ENCODE results near the gene KDM6A.
"Not testable (repeated sequence)": the region's sequence is repeated elsewhere in the genome, so short reads cannot be mapped to it uniquely, and the experiment has no call there.

Gene KDM6A

DNA sequence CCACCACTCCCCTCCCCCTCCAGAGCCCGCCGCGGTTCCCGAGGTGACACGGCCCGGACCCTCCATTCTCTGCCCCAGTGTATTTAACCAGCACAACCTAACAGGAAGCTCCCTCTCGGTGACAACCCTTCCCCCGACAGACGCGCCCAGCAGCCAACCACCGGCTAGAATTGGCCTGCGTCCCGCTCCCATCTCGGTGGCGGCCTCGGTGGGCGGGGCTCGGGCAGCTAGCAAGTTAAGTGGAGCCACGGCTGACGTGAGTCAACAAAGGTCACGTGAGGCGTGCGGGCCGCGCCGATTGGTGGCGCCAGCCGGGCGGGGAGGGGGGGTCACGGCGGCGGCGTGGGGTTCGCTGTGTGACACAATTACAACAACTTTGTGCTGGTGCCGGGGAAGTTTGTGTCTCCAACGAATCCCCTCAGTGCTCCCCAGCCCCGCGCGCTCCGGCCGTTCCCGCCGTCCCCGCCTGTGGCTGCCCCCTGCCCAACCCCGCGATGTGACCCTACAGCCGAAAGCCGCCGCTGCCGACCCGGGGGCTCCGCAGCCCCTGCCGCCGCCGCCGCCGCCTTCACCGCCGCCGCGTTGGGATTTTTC is at the start of gene KDM6A:
Gene KDM6A, plus strand, starts transcription at position 368 of the 594 bp plus-strand sequence. CDS start 364 bp downstream, outside the sequence.
- peak; percentile 97 for DNase-seq

DNA sequence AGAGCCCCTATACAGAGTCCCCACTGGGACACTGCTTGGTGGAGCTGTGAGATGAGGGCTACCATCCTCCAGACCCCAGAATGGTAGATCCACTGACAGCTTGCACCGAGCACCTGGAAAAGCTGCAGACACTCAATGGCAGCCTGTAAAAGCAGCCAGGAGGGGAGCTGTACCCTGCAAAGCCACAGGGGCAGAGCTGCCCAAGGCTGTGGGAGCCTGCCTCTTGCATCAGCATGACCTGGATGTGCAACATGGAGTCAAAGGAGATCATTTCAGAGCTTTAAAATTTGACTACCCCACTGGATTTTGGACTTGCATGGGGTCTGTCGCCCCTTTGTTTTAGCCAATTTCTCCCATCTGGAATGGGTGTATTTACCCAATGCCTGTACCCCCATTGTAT is 49.8 kb upstream of the KDM6A start:
- not testable (repeated sequence) for DNase-seq

DNA sequence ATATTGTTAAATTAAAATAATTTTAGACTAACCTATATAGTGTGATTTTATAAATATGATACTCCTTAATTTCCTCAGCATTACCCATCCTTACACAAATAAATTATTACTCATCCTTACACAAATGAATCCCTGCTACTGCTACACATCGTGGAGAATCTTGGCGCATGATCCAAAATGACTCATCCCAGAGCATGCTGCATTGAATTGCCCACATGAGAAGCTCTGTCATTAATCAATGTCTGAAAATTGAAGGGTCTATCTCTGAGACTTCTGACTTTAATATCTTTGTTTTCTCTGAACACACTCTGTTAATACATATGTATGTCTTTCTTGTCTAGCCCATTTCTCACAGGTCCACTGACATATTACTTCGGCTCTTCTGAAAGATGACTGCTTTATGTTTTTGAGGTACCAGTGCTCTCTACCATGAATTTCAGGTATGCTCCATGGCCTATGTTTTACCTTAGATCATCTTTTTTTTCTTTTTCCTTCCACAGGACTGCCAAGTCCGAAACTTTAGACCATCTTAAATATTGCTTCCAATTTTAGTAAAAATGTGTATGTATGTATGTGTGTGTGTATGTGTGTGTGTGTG is 44.9 kb upstream of the KDM6A start:
- DNase-seq = no peak

DNA sequence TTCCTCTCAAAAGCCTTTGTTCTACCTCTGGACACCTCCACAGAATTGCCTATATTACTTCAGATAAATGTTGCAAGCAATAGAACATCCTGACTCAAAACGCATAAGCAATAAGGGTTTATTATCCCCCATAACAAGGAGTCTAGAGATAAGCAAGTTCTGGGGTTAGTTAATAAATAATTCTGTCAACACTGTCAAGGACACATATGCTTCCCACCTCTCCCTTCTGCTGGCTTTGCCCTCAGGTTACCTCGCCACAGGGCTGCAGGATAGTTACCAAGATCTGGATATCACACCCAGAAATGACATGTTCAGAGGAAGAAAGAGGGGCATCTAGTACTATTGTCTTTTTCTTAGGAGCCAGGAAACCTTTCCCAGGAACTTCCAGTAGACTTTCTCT is 43.2 kb upstream of the KDM6A start:
- no peak for DNase-seq

- no peak for DNase-seq
Observed at GRCh38 chrX:44842550-44843317, 30.3 kb upstream of the KDM6A start.

DNA sequence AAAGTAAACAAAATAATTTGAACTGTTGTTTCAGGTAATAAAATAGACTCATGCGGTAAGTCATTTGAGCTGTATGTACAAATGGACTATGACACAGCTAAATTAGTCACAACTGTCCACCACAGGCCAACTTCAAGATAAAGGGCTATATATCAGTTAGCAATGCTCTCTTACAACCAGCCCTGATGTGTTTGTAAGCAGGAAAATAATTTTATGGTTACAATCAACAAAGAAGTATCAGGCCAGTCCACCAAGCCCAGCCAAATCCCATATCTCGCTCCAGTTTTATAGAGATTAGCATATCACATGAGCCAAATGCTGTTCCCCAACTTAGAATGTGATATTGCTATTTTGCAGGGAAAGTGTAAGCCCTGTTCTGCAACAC is 29.7 kb upstream of the KDM6A start:
- DNase-seq = no peak

DNA sequence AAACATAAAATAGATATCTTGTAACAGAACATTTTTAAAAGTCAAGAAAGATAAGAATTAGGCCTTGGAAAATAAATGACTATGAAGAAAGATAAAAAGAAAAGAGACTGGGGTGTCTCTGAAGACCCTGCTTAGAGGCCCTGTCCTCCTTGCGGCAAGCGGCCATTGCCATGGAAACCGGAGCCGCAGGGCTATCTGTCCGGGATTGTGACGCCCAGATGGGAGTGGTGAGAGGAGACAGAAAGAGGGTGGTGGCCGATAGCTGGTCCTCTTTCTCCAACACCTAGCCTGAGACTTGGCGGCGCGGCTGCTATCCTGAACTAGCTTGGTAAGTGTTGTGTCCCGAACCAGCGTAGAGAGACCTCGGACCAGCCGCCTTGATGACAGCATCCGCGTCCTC is 29.2 kb upstream of the KDM6A start, which contains the start of gene DUSP21:
Gene DUSP21, plus strand, starts transcription at position 269 of the 400 bp plus-strand sequence. Its CDS starts 112 bp downstream, at position 381.
- DNase-seq = no peak

- DNase-seq = no peak
Observed at GRCh38 chrX:44844204-44844603, 28.8 kb upstream of the KDM6A start.

- not testable (repeated sequence) for DNase-seq
Observed at GRCh38 chrX:44850891-44851290, 22.1 kb upstream of the KDM6A start.

- DNase-seq = no peak
Observed at GRCh38 chrX:44871114-44871645, 1.8 kb upstream of the KDM6A start.

DNA sequence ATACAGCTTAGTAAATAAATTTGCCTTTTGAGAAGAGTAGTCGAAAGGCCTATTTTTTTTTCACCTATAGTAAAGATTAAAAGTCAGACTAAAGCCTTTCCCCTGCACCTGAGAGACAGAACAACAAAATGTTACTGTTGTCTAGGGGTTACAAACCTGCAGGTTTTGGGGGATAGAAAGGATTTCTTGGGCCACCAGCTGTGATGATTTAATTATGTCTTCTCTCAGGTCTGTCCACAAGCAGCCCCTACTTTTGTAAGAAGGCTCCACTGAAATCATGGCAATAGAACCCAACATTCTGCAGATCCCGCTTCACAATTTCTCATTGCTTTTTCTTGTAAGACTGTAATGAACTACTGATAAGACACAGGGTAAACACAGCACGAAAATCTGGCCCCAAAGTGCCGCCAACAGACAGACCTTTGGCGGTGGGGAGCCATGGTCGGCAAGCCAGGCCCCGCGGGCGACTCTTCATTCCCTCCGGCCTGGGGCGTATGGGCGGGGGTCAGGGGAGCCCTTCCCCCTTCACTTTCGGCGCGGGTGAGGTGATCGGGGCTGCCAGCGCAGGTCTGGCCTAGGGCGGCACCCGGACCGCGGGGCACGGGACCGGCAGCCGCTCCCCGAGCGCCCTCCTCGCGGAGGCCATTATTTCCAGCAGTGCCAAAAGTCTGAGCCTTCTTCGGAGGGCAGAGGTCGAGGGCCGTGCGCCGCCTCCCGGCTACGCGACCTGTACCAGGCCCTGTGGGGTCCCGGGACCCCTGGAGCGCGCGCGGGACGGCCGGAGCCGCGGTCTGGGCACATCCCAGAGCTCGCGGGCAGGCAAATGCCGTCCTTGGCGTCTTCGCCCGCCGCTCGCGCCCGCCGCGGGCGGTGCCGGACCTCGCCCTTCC is 812 bp upstream of the KDM6A start:
- peak; percentile 44 for DNase-seq

DNA sequence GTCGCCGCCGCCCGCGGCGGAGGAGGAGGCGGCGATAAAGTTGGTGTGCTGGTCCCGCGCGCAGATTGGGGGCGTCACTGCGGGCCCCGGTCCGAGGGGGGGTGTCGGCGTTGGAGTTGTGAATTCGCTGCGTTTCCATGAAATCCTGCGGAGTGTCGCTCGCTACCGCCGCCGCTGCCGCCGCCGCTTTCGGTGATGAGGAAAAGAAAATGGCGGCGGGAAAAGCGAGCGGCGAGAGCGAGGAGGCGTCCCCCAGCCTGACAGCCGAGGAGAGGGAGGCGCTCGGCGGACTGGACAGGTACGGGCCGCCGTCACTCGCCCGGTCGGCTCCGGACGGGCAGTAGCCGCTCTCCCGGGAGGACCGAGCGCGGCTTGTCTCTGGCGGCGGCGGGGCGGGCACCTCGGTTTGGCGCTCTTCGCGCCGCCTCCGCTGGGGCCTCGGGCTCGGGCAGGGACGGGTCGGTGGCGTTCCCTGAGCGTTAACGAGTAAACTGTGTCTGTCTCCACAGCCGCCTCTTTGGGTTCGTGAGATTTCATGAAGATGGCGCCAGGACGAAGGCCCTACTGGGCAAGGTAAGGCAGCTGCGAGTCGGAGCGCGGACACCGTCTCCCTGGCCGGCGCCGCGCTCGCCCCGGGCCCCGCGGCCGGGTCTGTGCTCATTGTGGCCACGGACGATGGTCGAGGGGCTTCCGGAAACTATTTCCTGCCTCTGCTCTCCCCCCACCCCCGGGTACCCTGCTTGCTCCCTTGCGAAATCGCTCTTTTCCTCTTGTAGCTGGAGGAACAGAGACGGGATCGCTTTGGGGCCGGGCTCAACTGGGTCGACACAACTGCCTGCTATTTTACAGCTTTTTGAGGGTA is 658 bp downstream of the KDM6A start:
- DNase-seq = peak; percentile 45

DNA sequence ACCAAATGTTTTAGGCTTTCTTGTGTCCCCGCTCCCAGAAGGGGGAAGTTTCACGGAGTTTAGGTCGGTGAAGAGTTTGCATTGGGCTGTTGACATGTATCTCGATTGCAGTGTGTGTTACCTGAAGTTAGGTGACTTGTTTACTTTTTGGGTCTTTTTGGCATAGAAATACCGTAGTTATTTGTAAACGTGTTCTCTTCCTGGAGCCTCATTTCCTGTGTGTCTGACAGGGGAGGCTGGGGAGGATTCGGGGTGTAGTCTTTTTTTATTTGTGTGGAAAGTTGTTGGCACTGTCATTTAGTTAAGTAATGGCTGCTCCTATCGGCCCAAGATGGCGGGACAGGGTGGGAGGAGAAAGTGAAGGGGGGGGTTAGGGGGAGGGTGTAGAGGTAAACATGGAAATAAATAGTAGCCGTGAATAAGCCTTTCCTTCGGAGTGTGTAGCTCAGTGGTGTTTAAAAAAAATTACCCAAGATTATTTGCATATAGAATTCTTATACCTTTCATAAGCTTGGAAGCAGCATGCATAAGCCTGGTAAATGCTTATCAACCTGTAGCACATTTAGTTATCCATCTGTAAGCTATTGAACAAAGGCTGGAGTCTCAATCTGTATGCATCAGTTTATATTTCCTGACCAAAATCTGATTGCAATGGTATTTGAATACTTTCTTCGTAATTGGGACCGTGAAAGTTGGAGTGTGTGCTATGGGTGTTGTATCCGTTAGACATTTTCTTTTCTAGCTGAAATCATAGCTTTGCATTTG is 1.6 kb downstream of the KDM6A start:
- DNase-seq = peak; percentile 47

DNA sequence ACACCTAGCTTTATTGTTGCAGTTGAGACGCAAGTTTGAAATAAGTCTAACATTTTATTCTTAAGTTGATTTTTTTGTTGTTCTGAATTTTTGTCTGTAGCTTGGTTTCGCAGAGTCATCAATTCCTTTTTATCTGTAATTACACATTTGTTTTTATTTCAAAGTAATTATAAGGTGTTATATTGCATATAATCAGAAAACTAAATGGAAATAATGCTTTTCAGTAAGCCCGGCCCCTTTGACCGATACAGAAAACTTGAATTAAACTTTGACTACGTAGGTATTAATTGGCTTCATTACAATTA is 2.1 kb downstream of the KDM6A start:
- no peak for DNase-seq

- no peak for DNase-seq
Observed at GRCh38 chrX:44876086-44876485, 3.1 kb downstream of the KDM6A start.

DNA sequence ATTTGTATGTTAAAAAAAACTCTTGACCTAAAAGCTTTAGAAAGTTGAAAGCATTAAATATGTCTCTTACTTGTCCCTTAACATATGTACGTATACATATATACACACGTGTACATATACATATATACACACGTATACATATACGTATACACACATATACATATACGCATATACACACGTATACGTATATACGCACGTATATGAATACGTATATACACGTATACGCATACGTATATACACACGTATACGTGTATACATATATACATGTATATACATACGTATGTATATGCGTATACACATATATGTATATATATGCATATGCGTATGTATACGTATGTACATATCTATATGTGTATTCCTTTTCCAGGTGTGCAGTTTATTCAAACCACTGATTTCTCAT is 3.8 kb downstream of the KDM6A start:
- no peak for DNase-seq

- DNase-seq = no peak
Observed at GRCh38 chrX:44878780-44879179, 5.8 kb downstream of the KDM6A start.

DNA sequence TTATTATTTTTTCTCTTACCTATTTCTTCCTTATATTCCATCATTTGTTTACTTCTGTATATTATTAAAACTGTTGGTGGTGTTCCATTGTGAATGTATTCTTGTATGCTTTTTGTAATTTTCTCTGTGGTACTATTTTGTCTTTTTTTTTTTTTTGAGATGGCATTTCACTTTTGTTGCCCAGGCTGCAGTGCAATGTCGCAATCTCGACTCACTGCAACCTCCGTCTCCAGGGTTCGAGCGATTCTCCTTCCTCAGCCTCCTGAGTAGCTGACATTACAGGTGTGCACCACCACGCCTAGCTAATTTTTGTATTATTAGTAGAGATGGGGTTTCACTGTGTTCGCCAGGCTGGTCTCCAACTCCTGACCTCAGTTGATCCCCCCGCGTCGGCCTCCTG is 8.6 kb downstream of the KDM6A start:
- DNase-seq = no peak

DNA sequence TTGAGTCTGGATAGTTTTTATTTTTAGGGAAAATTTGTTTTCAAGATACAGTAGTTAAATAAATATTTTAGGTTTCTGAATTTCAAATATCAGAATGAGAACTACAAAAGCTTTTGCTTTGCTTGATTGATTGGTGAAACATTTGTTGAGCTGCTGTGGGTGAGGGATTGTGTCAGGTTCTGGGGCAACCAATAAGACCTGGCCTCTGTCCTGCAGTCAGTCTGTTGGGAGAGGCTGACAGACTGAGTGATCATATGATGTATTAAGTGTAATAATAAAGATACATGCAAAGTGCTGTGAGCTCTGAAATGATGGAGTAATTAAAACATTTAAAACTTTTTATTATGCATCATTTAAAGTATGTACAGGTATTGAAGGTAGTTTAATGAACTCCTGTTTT is 9.6 kb downstream of the KDM6A start:
- no peak for DNase-seq

GRCh38 chrX:44884944-44885343 is 12.0 kb downstream of the KDM6A start:
- DNase-seq = no peak

DNA sequence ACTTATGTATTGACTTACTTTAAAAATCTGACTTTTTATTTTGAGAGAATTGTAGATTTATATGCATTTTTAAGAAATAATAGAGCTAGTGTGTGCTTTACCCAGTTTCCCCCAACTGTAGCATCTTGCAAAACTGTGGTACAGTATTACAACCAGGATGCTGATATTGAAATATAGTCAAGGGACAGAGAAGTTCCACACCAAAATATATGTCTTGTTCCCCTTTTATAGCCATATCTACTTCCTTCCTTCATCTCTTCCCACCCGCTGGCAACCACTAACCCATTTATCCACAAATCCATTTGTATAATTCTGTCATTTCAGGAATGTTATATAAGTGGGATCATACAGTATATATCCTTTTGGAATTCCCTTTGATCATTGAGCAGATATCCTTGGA is 16.8 kb downstream of the KDM6A start:
- no peak for DNase-seq
